Measurements from ENCODE around the gene NAPG.
"Not testable (repeated sequence)": the region's sequence is repeated elsewhere in the genome, so short reads cannot be mapped to it uniquely, and the experiment has no call there.

NAPG gene

DNA sequence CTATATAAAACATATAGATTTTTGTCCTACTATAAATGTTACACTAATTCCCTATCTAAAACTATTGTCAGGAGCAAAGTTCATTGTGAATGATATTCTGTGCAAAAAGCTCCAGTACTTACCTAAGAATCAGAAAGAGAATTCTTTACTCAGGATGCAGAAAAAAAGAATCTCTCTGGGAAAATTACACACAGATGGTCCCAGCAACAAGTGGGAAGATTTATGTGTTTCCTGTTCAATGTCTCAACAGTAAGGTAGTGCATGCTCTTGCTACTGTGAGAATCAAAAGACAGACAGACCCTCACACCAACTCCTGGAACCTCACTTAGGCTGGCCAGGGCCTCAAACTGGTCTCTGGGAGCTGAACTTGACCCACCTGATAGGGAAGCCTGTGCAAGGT lies 11.2 kb upstream of the NAPG start:
- DNase-seq = no peak

DNA sequence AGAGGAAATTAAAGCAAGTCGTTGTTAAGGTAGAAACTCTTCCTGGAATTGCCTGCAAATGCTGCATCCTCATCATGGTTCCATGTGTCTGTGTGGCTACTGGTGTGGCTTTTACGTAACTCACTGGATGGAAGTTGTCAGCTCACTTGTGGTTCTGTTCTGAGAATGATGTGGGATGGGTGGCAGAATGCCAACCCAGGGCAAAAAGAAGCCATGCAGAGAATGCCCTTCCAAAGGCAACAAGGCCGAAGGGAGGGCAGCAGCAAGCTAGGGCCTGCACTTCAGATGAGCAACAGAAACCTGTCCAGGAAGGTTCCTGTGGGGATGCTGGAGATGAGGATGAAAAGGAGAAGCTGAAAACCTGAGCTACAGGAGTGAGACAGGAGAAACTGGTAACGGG lies 10.4 kb upstream of the NAPG start:
- DNase-seq = no peak

DNA sequence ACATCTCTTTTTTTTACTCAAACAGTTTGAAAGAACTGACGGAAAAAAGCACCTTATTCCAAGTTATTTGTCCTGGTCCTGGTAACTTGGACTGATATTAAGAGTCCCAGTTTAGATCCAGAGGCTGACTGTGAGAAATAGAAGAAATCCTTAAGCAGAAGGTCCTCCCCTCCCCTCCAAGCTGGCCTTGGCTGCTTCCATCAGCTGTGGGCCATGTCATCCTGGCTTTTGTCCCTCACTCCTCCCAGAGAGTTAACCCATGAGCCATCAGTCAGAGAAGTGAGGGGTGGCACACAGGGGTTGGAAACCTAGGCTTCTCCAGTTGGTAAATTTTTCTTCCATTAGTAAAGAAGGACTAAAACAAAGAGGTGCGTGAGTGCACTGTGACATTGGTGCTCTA lies 9.7 kb upstream of the NAPG start:
- no peak for DNase-seq

GRCh38 chr18:10518595-10519255 lies 7.1 kb upstream of the NAPG start:
- peak; percentile 77 to 87 for DNase-seq

- DNase-seq = no peak
These were observed 6.5 kb upstream of the NAPG start for GRCh38 chr18:10519366-10519765.

DNA sequence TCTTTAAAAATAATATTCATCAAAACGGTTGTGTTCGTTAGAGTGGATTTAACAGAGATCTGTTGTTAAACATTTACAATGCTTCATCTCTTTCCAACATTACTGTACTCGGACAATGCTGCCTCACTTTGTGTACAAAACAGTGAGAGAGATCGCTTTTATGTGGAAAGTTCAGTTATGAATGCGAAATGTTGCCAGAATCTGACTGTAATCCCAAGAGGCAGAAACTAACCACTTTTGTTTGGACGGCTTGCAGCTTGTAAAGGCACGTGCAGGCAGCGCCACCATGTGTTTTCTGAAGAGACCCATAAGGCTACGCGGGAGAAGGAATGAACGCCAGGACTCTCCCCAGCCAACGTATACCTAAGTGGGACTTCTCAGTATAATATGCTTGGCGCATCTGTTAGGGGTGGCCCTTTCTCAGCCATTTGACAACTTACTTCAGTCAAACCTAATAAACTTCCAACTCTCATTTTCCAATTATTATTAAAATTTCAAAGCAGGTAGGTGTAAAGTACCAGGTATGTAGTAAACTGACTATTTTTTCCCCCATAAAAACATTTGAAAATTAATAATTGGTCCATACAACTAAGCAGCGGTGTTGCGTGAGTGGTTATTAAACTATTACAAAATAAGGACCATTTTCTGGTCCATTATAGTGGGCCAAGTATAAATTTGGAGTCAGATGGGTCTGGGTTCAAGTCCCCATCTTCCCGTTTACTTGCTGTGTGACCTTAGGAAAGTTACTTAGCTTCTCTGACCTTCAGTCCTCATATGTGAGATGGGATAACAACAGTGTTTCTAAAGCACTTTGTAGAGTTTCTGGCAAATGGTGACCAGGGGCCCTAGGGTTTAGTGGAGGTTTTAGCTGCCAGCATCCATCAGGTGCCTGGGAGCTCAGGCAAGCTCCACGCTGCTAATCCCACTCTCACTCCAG lies 5.6 kb upstream of the NAPG start:
- peak; percentile 67 to 88 for DNase-seq

- DNase-seq = no peak
These were observed 4.3 kb upstream of the NAPG start for GRCh38 chr18:10521566-10521965.

- no peak for DNase-seq
These were observed 3.3 kb upstream of the NAPG start for GRCh38 chr18:10522574-10522973.

- DNase-seq = no peak
These were observed 2.3 kb upstream of the NAPG start for GRCh38 chr18:10523544-10523943.

GRCh38 chr18:10524507-10525370 lies 1.1 kb upstream of the NAPG start:
- DNase-seq = no peak

- no peak for DNase-seq
These were observed 496 bp upstream of the NAPG start for GRCh38 chr18:10525371-10525691.

- no peak for DNase-seq
These were observed 728 bp downstream of the NAPG start for GRCh38 chr18:10526561-10526949.

- no peak for DNase-seq
These were observed 2.6 kb downstream of the NAPG start for GRCh38 chr18:10528439-10528838.

- no peak for DNase-seq
These were observed 4.2 kb downstream of the NAPG start for GRCh38 chr18:10530002-10530401.

DNA sequence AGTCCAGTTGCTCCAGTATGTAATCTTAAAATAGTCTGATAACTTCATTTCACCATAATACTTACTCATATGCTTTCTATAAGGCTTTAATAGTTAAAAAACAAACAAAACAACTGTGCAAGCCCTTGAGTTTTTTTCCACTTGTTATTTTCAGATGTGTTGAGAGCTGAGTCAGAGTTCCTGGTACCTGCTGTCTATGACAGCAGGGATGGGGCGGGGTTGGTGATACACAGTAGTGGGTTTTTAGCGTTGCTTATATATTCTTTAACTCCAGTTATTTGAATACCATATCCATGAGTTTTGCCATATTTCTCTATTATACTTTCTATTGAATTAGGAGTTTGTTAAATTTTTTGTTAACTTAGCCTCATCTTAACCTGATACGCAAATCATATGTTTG lies 5.0 kb downstream of the NAPG start:
- DNase-seq = no peak

DNA sequence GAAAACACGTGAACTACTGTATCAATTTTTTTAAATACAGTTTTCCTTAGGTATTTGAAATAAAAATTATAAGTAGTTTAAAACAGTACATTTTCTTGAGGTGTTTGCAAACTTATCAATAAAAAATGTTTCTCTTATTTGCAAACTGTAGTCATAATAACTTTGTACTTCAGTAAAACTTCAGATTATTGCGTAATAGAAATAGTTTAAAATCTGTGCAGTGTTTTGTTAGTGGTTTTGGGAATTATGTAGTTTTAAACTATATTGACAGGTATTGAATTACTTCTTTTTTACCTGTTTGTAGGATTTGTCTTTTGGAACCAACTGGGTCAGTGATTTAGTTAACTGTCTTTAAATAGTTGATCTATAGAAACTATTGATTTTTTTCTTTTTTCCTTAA lies 7.3 kb downstream of the NAPG start:
- no peak for DNase-seq

- DNase-seq = no peak
These were observed 10.5 kb downstream of the NAPG start for GRCh38 chr18:10536280-10536679.

DNA sequence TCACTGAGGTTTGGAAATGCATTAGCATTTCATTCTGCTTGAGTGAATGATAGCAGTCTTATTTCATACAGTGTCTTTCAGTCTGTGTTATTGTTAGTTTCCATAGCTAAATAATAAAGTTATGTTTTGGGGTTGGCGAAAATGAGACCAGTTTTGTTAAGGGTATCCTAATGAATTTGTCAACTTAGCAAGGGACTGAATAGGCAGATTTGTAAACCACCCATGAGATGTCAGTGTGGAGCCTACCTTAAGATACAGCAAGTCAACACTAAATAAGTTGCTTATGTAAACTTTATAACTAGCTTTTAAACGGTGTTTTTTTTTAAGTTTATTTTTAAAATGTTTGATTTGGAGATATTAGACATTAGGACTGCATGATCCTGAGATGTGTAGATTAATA lies 11.9 kb downstream of the NAPG start:
- DNase-seq = no peak

GRCh38 chr18:10539124-10539523 lies 13.3 kb downstream of the NAPG start:
- not testable (repeated sequence) for DNase-seq

- no peak for DNase-seq
These were observed 17.4 kb downstream of the NAPG start for GRCh38 chr18:10543277-10543676.

GRCh38 chr18:10544093-10544748 lies 18.4 kb downstream of the NAPG start:
- no peak for DNase-seq

DNA sequence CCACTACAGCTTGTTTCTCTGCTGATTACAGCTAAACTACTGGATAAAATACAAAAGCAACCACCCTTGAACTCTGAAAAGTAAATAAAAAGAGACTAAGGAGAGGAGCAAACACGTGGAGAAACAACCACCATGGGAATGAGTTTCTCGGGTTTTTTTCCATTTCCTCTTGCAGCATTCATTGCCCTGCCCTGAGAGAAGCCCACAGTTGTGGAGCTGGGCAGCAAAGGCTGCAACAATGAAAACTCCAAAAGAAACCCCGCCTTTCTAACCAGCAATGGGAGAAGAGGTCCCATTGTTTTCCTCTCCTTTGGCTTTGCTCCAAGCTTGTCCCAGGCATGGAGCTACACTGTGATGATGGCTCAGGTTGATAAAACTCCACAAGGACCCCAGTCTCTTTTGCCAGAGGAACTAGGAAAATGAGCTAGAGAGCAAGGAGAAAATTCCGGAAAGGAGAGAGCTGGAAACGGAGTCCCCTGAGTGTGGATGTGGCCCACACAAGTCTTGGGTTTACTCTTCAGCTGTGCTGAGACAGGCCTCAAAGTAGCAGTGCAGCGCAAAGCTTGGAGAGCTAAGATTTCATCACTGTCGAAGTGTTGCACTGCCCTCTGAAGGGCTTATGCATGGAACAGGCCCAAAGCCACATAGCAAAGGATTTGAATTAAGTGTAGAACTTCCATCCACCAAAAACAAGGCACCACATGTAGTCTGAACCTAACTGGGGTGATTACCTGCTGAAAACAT lies 20.9 kb downstream of the NAPG start:
- no peak for DNase-seq
